Stimulated activated effector memory CD8-positive, alpha-beta T cell treated with anti-CD3 and anti-CD28 coated beads, Interleukin-12 subunit alpha, Interleukin-12 subunit beta, amount 100 ng/mL, for 72 hours (primary cell): Measurements from ENCODE around the gene CCSER2.
"Not testable (repeated sequence)": the region's sequence is repeated elsewhere in the genome, so short reads cannot be mapped to it uniquely, and the experiment has no call there.

Source experiments
- ATAC-seq: fragments of 150-1000 bp; cut with Tn5 transposase; 2 replicates; pipeline ENCODE4 v1.10.0; 2021
- DNase-seq, 2 donors: peaks; one replicate each; pipeline ENCODE4 v3.0.0; 2021 to 2022; ENCODE audit warnings: low spot score in 2 of 2
- H3K27ac Mint-ChIP-seq: one replicate; pipeline ENCODE4 v1.8.0; 2022; ENCODE audit warnings: mild to moderate bottlenecking, mixed read lengths
- H3K36me3 Mint-ChIP-seq: one replicate; pipeline ENCODE4 v1.8.0; 2022; ENCODE audit warnings: mild to moderate bottlenecking, mixed read lengths
- H3K4me1 Mint-ChIP-seq: one replicate; pipeline ENCODE4 v1.8.0; 2022; ENCODE audit warnings: mixed read lengths
- H3K4me3 Mint-ChIP-seq: one replicate; pipeline ENCODE4 v1.8.0; 2022; ENCODE audit warnings: mild to moderate bottlenecking, mixed read lengths
- H3K9me3 Mint-ChIP-seq: one replicate; pipeline ENCODE4 v1.8.0; 2022; ENCODE audit warnings: mixed read lengths

Gene CCSER2

DNA sequence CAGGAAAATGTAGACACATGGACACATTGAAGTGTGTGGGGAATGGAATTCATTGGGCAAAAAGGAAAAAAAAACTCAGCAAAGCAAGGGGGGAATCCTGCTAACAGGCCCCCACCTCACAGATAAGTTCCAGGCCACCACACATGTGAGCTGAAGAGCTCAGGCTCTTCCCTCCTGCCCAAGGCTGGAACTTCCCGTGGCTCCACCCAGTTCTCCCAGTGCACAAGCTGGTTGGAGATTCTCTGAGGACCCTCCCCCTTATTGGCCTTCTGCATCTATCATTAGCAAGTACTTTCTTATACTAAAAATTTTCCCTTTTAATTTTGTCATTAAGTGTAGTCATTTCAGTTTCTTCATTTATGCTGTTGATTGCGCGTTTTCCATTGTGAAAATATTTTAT, 190.8 kb downstream of the CCSER2 start:
- H3K9me3 Mint-ChIP-seq, result no peaks in the 10 kb centered on the region
- DNase-seq (no peak), ATAC-seq (no peak)
- peaks cover 31% of the 10 kb centered on the region for H3K36me3 Mint-ChIP-seq
- no peak overlapping the region for H3K4me3 Mint-ChIP-seq
- H3K27ac Mint-ChIP-seq, result no peak overlapping the region
- H3K4me1 Mint-ChIP-seq, result peaks cover 5% of the 10 kb centered on the region

DNA sequence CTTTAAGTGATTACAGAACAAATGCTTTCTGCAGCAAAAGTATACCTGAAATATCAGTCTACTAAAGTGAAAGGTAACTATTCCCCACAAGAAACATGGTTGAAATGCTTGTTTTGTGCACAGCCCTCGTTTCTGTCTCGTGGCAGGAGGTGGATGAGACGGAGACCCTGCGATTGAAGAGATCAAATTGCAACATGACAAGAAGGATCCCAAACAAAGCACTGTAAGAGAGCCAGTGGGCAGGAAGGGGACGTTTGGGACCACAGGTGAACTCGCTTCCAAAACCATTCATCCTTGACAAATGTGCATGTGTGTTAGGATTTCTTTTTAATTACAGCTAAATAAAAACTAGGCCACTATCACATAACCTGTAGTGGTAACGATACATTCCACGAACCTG, 192.6 kb downstream of the CCSER2 start:
- Mint-ChIP-seq H3K4me1 (peaks cover 5% of the 10 kb centered on the region), H3K27ac (peak overlapping the region; percentile 23), H3K36me3 (peaks cover 13% of the 10 kb centered on the region), H3K4me3 (no peak overlapping the region), H3K9me3 (peaks cover 5% of the 10 kb centered on the region)
- ATAC-seq (no peak), DNase-seq (no peak)

DNA sequence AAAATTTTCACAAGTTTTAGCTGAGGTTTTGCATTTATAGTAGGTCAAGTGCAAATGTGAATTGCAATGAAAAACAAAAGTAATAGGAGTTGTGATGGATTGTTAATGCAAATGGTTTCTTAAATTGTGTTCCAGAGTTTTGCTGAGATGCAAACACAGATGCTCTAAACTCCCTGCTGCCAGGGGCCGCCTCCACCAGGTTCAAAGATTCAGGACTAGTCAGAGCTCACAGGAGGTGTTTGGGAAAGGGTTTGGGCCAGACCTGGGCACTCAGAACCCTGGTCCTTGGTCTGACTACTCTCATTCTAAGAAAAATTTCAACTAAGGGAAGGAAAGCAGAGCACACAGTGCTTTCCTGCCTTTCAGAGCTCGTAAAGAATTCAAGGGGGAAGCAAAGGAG, 193.1 kb downstream of the CCSER2 start:
- ATAC-seq (no peak), DNase-seq (no peak)
- peaks cover 5% of the 10 kb centered on the region for H3K4me1 Mint-ChIP-seq
- H3K27ac Mint-ChIP-seq, result no peak overlapping the region
- H3K9me3 Mint-ChIP-seq, result peaks cover 9% of the 10 kb centered on the region
- no peak overlapping the region for H3K4me3 Mint-ChIP-seq
- H3K36me3 Mint-ChIP-seq, result peaks cover 11% of the 10 kb centered on the region

DNA sequence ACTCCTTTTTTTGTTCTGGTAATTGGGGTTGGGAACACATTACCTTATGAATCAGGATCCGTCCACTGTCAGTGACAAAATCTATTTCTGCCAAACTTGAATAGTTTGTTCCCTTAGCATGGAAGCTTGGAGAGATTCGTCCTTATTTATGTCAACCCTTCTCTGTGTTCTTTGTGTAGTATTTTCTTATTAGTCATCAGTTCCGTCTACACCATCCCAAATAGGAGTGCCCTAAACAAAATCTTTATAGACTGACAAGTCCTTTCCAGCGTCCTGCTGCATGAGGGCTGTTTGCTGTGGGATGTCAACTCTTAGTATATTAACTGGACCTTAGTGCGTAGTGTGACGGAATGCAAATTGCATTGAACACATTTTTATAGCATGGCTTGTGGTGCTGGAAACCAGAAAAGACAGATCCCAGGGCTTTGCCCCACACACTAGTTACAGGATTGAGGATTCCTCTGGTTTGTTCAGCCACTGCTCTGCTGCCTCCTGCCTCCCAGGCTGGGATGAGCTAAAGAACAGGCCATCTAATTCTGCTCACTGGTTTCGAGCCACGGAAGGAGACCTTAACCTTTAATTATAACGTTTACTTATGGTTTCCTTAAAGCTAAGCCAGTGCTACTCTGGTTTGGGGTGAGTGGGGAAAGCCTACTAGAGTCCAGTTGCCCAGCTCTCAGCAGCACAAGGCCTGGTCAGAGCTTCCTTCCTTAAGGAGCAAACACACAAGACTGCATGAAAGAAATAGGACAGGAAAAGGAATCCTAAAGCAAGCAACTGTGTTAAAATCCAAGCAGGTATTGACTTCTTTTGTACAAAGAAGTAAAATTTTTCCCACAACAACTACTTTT, 194.4 kb downstream of the CCSER2 start:
- peaks cover 9% of the 10 kb centered on the region for H3K9me3 Mint-ChIP-seq
- H3K4me3 Mint-ChIP-seq, result no peak overlapping the region
- peak overlapping the region; percentile 30 for H3K27ac Mint-ChIP-seq
- DNase-seq, result no peak
- H3K36me3 Mint-ChIP-seq, result peaks cover 4% of the 10 kb centered on the region
- ATAC-seq, result no peak
- peaks cover 5% of the 10 kb centered on the region for H3K4me1 Mint-ChIP-seq

DNA sequence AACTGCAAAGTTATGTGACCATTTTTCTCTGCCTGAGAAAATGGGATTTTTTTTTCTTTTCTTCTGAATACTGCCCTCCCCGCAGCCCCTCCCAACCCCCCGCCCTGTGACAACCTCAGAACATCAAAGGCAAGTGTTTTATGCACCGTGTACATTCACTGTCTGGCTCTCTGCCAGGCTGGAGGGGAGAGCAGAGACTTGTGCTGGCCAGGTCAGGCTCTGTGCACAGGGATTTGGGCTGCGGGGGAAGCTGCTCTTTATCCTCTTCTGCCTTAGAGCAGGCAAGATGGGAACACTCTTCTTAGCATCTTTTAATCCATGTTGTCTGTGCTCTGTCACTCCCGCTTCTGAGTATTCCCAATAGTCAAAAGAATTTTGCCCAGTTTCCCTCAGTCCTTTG, 195.1 kb downstream of the CCSER2 start:
- Mint-ChIP-seq H3K9me3 (peaks cover 9% of the 10 kb centered on the region), H3K27ac (peak overlapping the region; percentile 30), H3K4me1 (peaks cover 5% of the 10 kb centered on the region), H3K36me3 (peaks cover 4% of the 10 kb centered on the region), H3K4me3 (no peak overlapping the region)
- no peak for DNase-seq
- ATAC-seq, result no peak

DNA sequence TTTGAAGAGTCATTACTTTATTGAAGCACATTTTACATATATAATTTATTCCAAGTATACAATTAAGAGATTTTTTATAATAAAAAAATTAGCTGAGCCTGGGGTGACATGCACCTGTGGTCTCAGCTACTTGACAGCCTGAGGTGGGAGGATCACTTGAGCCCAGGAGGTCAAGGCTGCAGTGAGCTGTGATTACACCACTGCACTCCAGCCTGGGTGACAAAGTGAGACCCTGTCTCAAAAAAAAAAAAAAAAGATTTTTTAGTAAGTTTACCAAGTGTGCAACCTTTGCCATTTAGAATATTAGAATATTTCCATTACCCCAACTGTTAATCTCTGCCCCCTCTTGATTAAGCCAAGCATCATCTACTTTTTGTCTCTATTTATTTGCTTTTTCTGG, 196.0 kb downstream of the CCSER2 start:
- Mint-ChIP-seq H3K36me3 (peaks cover 4% of the 10 kb centered on the region), H3K27ac (no peak overlapping the region), H3K4me1 (peaks cover 5% of the 10 kb centered on the region), H3K9me3 (peaks cover 9% of the 10 kb centered on the region), H3K4me3 (no peak overlapping the region)
- DNase-seq (no peak), ATAC-seq (no peak)

DNA sequence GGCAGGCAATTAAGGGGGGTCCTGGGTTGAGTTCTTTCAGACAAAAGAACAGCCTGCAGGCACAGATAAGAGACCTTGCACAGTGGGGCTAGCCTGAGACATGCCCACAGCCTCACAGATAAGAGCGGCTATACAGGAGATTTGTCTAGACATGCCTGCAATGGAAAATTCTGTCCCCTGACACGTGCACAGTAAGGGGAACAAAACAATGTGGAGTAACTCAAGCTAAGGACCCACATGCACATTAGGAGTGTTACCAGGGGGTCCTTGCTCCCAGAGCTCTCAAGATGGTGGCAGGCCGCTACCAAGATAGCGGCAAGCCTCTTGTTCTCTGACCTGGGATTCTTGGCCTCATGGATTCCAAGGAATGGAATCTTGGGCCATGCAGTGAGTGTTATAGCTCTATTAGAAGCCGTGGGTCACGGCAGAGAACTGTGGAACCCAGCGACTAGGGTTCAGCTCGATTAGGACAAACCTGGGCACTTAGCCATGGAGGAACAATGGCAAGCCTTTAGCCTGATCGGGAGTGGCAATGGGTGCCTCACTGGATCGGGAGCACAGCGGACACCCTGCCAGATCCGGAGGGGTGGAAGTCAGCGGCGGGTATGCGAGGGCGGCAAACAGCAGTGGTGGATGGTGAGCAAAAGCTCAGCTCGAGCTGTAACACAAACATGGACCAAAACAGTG, 196.9 kb downstream of the CCSER2 start:
- Mint-ChIP-seq H3K4me3 (no peak overlapping the region), H3K36me3 (peaks cover 4% of the 10 kb centered on the region), H3K27ac (no peak overlapping the region), H3K9me3 (peaks cover 9% of the 10 kb centered on the region), H3K4me1 (peaks cover 5% of the 10 kb centered on the region)
- ATAC-seq (no peak), DNase-seq (no peak)

DNA sequence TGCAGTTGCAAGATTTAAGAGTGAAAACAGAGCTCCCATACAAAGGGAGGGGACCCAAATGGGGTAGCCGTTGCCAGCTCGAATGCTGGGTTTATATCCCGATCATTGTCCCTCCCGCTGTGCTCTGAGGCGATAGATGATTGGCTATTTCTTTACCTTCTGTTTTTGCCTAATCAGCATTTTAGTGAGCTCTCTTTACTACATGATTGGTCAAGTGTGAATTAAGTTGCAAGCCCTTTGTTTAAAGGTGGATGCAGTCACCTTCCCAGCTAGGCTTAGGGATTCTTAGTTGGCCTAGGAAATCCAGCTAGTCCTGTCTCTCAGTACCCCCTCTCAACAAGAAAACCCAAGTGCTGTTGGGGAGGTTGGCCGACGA, 197.4 kb downstream of the CCSER2 start:
- H3K4me3 Mint-ChIP-seq, DNase-seq, H3K27ac Mint-ChIP-seq, H3K9me3 Mint-ChIP-seq, H3K36me3 Mint-ChIP-seq, ATAC-seq, H3K4me1 Mint-ChIP-seq: not testable (repeated sequence)

DNA sequence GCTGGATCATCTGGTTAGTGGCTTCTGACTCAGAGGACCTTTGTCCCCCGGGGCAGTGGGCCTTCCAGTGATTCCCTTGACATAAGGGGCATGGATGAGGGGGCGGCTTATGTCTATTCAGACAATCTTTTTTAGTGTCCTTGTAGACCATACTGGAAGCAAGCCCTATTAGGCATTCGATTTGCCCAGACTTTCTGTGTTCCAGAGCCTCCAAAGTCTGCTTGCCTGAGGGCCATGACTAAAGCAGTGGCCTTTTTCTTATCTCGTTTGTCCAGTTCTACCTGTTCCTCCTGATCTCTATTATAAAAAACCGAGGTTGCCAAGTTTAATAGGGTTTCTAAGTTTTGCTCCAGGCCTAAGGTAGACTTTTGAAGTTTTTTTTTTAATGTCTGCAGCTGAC, 199.0 kb downstream of the CCSER2 start:
- not testable (repeated sequence) for H3K9me3 Mint-ChIP-seq, H3K27ac Mint-ChIP-seq, ATAC-seq

DNA sequence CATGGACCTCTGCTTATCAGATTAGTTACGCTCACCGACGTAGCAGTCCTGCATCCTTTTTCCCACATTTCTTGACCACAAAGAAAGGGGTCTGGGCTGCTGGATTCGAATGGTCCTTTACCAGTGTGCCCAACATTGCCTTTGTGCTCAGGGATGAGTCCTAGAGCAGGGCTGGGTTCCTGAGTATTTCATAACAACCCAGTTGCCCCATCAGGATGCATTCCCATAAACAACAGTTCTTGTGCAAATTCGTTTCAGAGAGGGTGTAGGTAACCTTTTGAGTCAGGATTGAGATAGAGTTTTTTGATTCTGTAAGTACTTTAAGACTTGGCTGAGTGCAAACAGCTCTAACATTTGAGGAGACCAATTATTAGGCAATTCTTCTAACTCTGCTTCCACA, 200.1 kb downstream of the CCSER2 start:
- not testable (repeated sequence) for H3K36me3 Mint-ChIP-seq, H3K4me3 Mint-ChIP-seq, ATAC-seq, H3K27ac Mint-ChIP-seq, H3K4me1 Mint-ChIP-seq, H3K9me3 Mint-ChIP-seq
- peak in 1 of 2 donors; percentile 36 for DNase-seq

More for the DNA sequence above, 199.0 kb downstream of the CCSER2 start:
- H3K4me1 Mint-ChIP-seq, H3K36me3 Mint-ChIP-seq, H3K4me3 Mint-ChIP-seq, DNase-seq: not testable (repeated sequence)

DNA sequence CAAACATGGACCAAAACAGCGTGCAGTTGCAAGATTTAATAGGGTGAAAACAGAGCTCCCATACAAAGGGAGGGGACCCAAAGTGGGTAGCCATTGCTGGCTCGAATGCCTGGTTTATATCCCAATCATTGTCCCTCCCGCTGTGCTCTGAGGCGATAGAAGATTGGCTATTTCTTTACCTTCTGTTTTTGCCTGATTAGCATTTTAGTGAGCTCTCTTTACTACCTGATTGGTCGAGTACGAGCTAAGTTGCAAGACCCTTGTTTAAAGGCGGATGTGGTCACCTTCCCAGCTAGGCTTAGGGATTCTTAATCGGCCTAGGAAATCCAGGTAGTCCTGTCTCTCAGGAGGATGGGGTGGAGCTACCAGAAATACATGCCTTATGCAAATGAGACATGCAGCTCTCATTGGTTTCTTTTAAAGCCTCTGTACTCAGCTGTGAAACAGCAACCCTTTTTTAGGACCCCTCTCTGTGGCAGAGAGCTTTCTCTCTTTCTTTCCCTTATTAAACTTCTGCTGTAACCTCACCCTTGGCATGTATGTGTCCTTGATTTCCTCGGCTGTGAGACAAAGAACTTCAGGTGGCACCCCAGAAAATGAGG, 202.4 kb downstream of the CCSER2 start:
- Mint-ChIP-seq H3K27ac (no peak overlapping the region), H3K36me3 (no peaks in the 10 kb centered on the region), H3K4me1 (peaks cover 14% of the 10 kb centered on the region), H3K9me3 (peaks cover 5% of the 10 kb centered on the region), H3K4me3 (no peak overlapping the region)
- DNase-seq (peak in 1 of 2 donors; percentile 20), ATAC-seq (no peak)

DNA sequence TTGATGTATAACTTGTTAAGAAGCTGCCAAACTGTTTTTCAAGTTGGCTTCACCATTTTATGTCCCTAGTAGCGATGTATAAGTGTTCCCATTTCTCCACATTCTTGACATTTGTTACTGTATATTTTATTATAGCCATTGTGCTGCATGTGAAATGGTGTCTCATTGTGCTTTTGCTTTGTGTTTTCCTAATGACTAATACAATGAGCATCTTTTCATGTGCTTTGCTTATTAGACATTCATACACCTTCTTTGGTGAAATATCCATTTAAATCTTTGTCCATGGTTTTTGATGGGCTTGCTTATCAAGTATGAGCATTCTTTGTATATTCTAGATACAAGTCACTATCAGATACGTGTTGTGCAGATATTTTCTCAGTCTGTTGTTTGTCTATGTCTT, 203.0 kb downstream of the CCSER2 start:
- no peak overlapping the region for H3K4me3 Mint-ChIP-seq
- DNase-seq (no peak), ATAC-seq (no peak)
- no peaks in the 10 kb centered on the region for H3K9me3 Mint-ChIP-seq
- H3K4me1 Mint-ChIP-seq, result peaks cover 15% of the 10 kb centered on the region
- H3K27ac Mint-ChIP-seq, result no peak overlapping the region
- no peaks in the 10 kb centered on the region for H3K36me3 Mint-ChIP-seq

DNA sequence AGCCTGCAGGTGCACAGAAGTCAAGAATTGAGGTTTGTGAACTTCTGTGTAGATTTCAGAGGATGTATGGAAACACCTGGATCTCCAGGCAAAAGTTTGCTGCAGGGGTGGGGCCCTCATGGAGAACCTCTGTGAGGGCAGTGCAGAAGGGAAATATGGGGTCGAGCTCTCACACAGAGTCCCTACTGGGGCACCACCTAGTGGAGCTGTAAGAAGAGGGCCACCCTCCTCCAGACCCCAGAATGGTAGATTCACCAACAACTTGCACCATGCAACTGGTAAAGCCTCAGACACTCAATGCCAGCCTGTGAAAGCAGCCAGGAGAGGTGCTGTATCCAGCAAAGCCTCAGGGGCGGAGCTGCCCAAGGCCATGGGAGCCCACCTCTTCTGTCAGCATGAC, 205.8 kb downstream of the CCSER2 start:
- Mint-ChIP-seq H3K4me1 (peaks cover 15% of the 10 kb centered on the region), H3K9me3 (no peaks in the 10 kb centered on the region), H3K36me3 (no peaks in the 10 kb centered on the region), H3K27ac (peak overlapping the region; percentile 67), H3K4me3 (no peak overlapping the region)
- DNase-seq, result no peak
- ATAC-seq, result no peak

DNA sequence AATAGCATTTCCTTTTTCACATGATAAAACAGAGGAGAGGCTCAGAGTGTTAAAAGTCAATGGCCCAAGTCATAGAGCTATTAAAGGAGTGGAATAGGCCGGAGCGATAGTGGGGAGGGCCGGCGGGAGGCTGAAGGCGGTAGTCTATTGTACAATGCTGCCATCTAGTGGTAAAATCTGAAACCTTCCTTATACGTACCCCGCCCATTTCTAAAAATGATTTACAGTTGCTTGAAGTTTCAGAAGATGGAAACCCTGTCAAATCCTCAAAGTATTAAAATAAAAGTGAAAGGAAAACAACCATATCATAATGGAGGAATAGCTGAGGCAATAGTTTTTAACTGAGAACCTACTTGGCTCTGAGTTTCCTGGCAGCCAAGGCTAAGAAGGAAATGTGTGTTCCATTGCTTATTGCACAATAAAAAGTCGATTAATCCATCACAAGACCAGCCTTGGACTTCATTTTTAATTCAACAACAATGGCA, 209.1 kb downstream of the CCSER2 start:
- peak in 1 of 2 donors; percentile 67 for DNase-seq
- no peaks in the 10 kb centered on the region for H3K9me3 Mint-ChIP-seq
- H3K36me3 Mint-ChIP-seq, result no peaks in the 10 kb centered on the region
- peak; percentile 74 for ATAC-seq
- H3K27ac Mint-ChIP-seq, result no peak overlapping the region
- H3K4me1 Mint-ChIP-seq, result peaks cover 27% of the 10 kb centered on the region
- no peak overlapping the region for H3K4me3 Mint-ChIP-seq

DNA sequence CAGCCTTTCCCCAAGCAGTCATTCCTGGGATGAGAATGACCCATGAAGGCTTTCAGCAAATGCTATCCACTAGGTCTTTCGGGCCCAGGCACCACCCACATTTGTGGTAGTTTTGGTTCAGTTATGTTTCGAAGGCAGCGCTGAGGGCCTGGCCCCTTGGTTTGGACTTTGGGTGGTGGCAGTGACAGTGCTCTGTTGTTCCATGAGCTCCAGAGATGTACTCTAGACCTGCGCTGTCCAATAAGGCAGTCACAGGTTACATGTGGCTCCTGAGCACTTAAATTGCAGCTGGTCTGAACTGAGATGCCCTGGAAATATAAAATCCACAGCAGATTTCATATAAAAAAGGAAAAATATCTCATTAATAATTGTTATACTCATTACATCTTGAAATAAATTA, 209.6 kb downstream of the CCSER2 start:
- ATAC-seq (no peak), DNase-seq (no peak)
- Mint-ChIP-seq H3K4me3 (no peak overlapping the region), H3K9me3 (no peaks in the 10 kb centered on the region), H3K36me3 (no peaks in the 10 kb centered on the region), H3K4me1 (peaks cover 27% of the 10 kb centered on the region), H3K27ac (no peak overlapping the region)
